ENCODE measurements around the gene POTEF.
"Not testable (repeated sequence)": the region's sequence is repeated elsewhere in the genome, so short reads cannot be mapped to it uniquely, and the experiment has no call there.

Gene POTEF

DNA sequence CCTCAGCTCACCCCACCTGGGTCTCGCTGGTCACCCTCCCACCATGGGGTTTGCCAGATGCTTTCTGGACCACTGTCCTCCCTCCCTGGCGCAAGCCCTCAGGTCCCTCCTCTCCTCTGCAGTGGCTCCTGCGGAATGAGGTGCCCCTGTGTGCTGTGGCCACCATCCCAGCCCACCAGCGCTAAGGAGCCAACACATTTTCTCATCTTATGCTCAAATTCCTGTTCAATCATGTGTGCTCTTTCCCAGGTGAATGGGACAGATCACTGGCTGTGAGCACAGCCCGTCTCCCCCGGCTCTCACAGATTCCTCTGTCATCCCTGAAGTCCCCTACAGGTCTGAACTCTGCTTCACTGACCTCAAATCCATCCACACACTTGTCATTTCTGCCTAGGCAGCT, 31.1 kb upstream of the POTEF start:
- DNase-seq (ENCODE audit: low read depth in 2 of 2): no peak
- TF ChIP-seq, protein P1, sequence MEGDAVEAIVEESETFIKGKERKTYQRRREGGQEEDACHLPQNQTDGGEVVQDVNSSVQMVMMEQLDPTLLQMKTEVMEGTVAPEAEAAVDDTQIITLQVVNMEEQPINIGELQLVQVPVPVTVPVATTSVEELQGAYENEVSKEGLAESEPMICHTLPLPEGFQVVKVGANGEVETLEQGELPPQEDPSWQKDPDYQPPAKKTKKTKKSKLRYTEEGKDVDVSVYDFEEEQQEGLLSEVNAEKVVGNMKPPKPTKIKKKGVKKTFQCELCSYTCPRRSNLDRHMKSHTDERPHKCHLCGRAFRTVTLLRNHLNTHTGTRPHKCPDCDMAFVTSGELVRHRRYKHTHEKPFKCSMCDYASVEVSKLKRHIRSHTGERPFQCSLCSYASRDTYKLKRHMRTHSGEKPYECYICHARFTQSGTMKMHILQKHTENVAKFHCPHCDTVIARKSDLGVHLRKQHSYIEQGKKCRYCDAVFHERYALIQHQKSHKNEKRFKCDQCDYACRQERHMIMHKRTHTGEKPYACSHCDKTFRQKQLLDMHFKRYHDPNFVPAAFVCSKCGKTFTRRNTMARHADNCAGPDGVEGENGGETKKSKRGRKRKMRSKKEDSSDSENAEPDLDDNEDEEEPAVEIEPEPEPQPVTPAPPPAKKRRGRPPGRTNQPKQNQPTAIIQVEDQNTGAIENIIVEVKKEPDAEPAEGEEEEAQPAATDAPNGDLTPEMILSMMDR (IDR thresholded peaks at IDR 0.05; ENCODE audit: low read depth, low read length): no peak
- H3K4me3 ChIP-seq (replicated peaks in 1 of 2; ENCODE audit: low read depth in 2 of 2, low read length in 2 of 2): no peak overlapping the region

DNA sequence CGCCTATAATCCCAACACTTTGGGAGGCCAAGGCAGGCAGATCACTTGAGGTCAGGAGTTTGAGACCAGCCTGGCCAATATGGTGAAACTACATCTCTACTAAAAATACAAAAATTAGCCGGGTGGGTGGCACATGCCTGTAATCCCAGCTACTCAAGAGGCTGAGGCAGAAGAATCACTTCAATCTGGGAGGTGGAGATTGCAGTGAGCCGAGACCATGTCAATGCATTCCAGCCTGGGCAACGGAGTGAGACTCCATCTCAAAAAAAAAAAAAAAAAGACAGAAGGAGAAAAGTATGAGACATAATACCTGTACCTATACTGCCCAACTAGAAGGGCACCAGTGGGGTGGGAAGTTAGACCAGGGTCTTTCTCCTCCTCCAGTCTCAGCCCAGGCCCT, 30.4 kb upstream of the POTEF start:
- not testable (repeated sequence) for H3K4me3 ChIP-seq (replicated peaks in 1 of 2; ENCODE audit: low read depth in 2 of 2, low read length in 2 of 2); DNase-seq (ENCODE audit: low read depth in 2 of 2)

DNA sequence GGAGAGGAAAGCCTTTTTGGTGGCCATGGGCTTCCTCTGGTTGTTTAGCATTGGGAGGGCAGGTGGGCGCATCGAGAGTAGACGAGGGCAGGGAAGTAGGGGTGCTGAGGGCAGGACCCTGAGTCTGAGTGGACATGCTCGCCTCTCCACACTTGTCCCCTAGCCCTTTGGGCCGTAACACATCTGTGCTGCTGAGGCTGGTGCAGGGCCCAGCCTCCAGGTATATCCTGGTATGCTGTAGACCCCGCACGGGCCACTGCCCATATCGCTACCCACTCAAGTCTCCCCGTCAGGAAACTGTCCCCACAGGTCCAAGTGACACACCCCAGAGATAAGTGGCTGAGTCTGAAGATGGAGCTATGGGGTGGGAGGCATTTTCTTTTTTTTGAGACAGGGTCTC, 29.6 kb upstream of the POTEF start:
- DNase-seq (ENCODE audit: low read depth in 2 of 2): no peak
- H3K4me3 ChIP-seq (replicated peaks in 1 of 2; ENCODE audit: low read depth in 2 of 2, low read length in 2 of 2): no peak overlapping the region
- TF ChIP-seq, protein P1 (IDR thresholded peaks at IDR 0.05; ENCODE audit: low read depth, low read length): no peak

DNA sequence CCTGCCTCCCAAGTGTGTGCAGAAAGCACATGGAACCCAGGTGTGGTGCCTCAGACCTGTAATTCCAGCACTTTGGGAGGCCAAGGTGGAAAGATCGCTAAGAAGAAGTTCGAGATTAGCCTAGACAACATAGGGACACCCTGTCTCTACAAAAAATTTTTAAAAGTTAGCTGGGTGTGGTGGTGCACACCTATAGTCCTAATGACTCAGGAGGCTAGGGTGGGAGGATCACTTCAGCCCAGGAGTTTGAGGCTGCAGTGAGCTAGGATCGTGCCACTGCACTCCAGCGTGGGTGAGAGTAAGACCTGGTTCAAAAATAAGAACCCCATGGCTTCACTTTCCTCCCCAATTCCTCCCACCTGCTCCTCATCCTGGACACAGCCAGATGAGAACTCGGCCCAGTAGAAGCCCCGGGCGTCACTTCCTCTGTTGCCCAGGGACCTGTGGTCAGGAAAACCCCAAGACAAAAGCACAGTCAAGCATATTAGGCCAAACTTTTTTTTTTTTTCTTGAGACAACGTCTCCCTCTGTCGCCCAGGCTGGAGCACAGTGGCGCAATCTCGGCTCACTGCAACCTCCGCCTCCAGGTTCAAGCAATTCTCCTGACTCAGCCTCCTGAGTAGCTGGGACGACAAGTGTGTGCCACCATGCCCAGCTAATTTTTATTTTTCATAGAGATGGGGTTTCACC, 28.9 kb upstream of the POTEF start:
- DNase-seq (ENCODE audit: low read depth in 2 of 2): peak; percentile 6 to 60
- not testable (repeated sequence) for H3K4me3 ChIP-seq (replicated peaks in 1 of 2; ENCODE audit: low read depth in 2 of 2, low read length in 2 of 2)

DNA sequence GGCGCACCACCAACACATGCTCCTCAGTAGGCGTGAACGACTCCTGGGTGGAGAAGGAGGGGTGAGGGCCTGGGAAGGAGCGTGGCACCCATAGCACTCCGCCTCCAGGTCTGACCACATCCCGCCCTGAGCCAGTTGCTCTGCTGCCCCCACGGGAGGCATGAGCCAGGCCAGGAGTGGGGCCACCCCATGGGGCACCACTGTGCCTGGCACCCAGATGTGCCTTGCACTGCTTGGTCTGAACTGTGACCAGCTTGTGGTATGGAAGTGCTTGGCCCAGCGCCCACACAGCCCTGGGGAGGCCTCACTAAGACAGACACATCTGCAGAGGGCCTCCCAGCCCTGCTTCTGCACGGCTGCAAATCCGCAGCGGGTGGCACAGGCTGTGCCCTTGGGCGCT, 28.3 kb upstream of the POTEF start:
- H3K4me3 ChIP-seq (replicated peaks in 1 of 2; ENCODE audit: low read depth in 2 of 2, low read length in 2 of 2); DNase-seq (ENCODE audit: low read depth in 2 of 2): not testable (repeated sequence)

DNA sequence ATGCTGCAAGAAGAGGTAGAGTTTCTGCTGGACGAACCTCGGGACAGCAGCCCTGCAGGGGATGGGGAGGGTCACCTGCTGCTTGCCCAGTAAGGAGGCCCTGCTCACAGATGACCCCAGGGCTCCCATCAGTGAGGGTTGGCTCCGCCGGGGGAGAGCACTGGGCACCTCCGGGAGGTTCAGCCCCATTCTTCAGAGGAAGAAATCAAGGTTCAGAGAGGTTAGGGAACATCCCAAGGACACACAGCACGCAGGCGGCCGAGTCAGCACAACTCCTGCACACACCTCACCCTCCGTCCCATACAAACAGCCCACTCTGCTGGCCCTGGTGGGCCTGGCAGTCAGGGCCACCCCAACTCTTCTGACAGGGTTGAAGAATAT, 27.6 kb upstream of the POTEF start:
- DNase-seq (ENCODE audit: low read depth in 2 of 2): no peak
- no peak overlapping the region for H3K4me3 ChIP-seq (replicated peaks in 1 of 2; ENCODE audit: low read depth in 2 of 2, low read length in 2 of 2)
- TF ChIP-seq, protein P1 (IDR thresholded peaks at IDR 0.05; ENCODE audit: low read depth, low read length): no peak

DNA sequence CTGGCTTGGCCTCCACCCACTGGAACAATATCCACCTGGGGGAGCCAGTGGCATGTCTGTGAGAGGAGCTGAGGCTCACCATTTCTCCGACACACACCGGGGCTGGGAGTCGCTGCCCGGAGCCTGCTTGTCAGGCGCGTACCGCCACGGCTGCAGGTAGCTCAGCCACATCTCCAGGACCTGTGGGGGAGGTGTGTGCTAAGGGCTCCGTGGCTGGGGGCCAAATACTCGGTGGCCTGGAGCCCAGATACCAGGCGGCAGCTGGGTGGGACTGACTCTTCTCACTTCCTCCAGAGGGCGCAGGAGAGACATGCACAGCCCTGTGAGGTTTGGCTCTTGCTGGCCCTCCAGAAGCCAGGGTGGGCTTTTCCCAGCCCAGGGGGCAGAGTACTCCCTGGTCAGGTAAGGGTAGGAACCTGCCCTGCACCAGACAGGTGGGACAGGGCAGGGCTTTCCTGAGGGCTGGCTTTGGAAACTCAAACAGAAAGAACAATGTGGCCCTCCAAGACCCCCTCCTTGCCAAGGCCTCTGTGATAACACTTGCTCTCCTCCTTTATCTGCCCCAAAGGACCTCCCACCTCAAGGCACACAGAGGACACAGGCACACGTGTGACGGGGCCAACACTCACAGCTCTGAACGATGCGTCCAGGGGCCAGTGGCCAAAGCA, 27.1 kb upstream of the POTEF start:
- H3K4me3 ChIP-seq (replicated peaks in 1 of 2; ENCODE audit: low read depth in 2 of 2, low read length in 2 of 2): not testable (repeated sequence)
- peak; percentile 61 to 70 for DNase-seq (ENCODE audit: low read depth in 2 of 2)
- TF ChIP-seq, protein P1 (IDR thresholded peaks at IDR 0.05; ENCODE audit: low read depth, low read length): peak; percentile 66

DNA sequence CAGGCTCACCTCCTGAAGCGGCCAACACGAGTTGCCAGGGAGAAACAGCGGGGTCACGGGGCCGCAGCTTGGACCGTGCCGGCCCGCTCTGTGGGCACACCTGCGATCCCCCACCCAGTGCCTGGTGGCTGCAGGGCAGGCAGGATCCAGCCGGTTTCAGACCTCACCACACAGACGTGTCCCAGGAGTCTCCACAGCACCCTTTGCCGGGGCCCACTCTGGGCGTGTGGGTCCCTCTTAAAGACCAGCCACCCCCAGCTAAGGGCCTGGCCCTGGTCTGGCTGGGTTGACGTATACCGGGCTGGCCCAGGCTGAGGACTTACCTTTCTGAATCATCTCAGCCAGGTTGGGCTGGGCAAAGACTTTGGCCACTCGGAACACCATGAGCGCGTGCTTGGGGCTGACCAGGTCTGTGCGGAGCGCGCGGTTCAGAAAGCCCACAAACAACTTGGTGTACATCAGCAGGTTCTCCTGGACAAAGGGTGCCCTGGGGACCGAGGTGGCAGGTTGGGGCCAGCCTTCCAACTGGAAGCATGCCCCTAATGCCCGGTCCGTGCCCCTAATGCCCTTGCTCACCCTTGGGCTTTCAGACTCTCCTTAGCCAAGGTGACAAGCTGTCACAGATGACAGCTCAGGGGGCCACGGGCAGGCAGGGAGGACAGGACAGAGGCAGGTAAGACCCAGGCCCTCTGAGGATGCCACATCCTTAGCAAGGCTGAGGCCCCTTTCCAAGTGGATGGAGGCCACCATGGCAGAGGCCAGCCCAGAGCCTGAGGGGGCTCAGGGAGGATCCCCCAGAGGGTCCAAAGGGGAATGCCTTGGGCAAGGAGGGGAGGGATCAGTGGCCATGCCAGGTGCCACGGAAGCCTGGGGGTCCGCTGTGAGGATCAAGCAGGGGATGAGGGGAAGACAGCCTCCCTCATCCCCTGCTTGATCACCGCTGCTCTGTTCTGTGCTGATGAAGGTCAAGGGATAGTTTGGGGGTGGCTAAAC, 26.0 kb upstream of the POTEF start:
- no peak for DNase-seq (ENCODE audit: low read depth in 2 of 2)
- TF ChIP-seq, protein P1 (IDR thresholded peaks at IDR 0.05; ENCODE audit: low read depth, low read length): no peak
- no peak overlapping the region for H3K4me3 ChIP-seq (replicated peaks in 1 of 2; ENCODE audit: low read depth in 2 of 2, low read length in 2 of 2)

DNA sequence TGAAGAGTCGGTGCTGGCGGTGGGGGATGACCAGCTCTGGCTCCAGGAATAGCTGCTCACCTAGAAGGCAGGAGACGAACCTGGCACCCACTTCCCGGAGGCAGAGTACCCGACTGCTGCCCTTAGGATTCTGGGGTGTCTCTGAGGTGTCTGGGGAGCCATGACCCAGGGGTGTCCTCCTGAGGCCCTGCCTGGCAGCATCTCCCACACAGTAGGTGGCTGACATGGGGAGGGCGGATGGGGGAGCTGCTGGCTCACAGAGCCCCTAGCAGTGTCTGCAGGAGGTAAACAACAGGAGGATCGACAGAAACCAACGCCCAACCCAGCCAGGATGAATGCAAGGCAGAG, 25.4 kb upstream of the POTEF start:
- not testable (repeated sequence) for H3K4me3 ChIP-seq (replicated peaks in 1 of 2; ENCODE audit: low read depth in 2 of 2, low read length in 2 of 2); DNase-seq (ENCODE audit: low read depth in 2 of 2)

DNA sequence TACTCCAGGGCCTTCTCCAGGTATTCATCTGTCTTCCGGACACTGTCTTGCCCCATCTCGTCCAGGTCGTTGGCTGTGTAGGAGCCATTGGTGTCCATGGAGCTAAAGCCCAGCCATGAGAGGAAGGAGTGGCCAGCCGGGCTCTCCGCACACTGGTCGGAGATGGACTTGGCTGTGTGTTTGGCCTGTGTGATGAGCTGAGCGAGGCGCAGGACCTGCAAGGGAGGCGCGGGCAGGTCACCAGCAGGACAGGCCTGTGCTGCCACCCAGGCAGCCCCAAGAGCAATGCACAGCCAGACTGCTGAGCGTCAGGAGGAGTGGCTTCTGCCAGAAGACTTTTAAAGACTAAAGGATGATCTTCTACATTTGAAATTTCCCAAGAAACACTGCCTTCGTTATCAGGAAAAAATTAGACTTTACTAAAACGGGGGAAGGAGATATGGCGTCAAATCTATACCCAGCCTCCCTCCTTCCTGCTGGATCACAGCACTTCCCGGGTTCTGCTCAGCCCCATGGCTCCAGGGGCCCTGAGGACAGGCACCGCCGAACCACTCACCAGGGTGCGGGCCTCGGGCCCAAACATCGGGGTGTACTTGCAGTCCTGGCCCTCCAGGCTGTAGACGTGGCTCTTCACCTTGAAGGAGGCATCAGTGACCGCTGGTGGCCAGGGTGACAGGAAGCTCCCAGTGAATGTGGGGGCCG, 24.9 kb upstream of the POTEF start:
- not testable (repeated sequence) for H3K4me3 ChIP-seq (replicated peaks in 1 of 2; ENCODE audit: low read depth in 2 of 2, low read length in 2 of 2); DNase-seq (ENCODE audit: low read depth in 2 of 2)

Measured in cardiac fibroblast (primary cell).